Measurements from ENCODE around the gene GRM8.

GRM8 gene

GRCh38 chr7:126750207-126750911 lies 502.4 kb downstream of the GRM8 start:
- no peaks in the 10 kb centered on the region for H3F3A ChIP-seq (ENCODE audit: insufficient read depth, low read length)
- no peak overlapping the region for H3K9ac ChIP-seq (ENCODE audit: low read length)
- TF ChIP-seq EZH2 (IDR thresholded peaks at IDR 0.05; ENCODE audit: borderline replicate concordance, low read length) (no peak), CTCF (IDR thresholded peaks at IDR 0.05; ENCODE audit: low read length) (no peak)
- H3K4me1 ChIP-seq (ENCODE audit: insufficient read depth, low read length, severe bottlenecking) = no peaks in the 10 kb centered on the region
- H3K79me2 ChIP-seq (ENCODE audit: insufficient read depth, low read length) = no peaks in the 10 kb centered on the region
- no peaks in the 10 kb centered on the region for H3K36me3 ChIP-seq (ENCODE audit: insufficient read depth, low read length)
- no peak overlapping the region for H3K27ac ChIP-seq (ENCODE audit: low read depth, low read length, poor library complexity, severe bottlenecking)
- no peaks in the 10 kb centered on the region for H3K27me3 ChIP-seq (ENCODE audit: insufficient read depth, low read length)
- H2AFZ ChIP-seq (ENCODE audit: low read length) = no peak overlapping the region
- no peaks in the 10 kb centered on the region for H3K9me3 ChIP-seq (ENCODE audit: low read length)
- no peaks in the 10 kb centered on the region for H4K20me1 ChIP-seq (ENCODE audit: insufficient read depth, low read length)
- H3K4me3 ChIP-seq (ENCODE audit: low read depth, low read length, poor library complexity, severe bottlenecking) = no peak overlapping the region
- peaks cover 5% of the 10 kb centered on the region; the same call in 1 of the 2 replicates for H3K9me2 ChIP-seq (ENCODE audit: low read depth, low read length)
- H3K4me2 ChIP-seq (ENCODE audit: low read length) = no peak overlapping the region

- Histone ChIP-seq H2AFZ (ENCODE audit: low read length) (no peak overlapping the region), H3K27ac (ENCODE audit: low read depth, low read length, poor library complexity, severe bottlenecking) (no peak overlapping the region), H3F3A (ENCODE audit: insufficient read depth, low read length) (no peaks in the 10 kb centered on the region), H3K4me3 (ENCODE audit: low read depth, low read length, poor library complexity, severe bottlenecking) (no peak overlapping the region), H3K9me2 (ENCODE audit: low read depth, low read length) (no peaks in the 10 kb centered on the region), H3K9ac (ENCODE audit: low read length) (no peak overlapping the region), H3K36me3 (ENCODE audit: insufficient read depth, low read length) (no peaks in the 10 kb centered on the region), H4K20me1 (ENCODE audit: insufficient read depth, low read length) (no peaks in the 10 kb centered on the region), H3K4me2 (ENCODE audit: low read length) (no peak overlapping the region), H3K79me2 (ENCODE audit: insufficient read depth, low read length) (no peaks in the 10 kb centered on the region), H3K9me3 (ENCODE audit: low read length) (no peaks in the 10 kb centered on the region), H3K27me3 (ENCODE audit: insufficient read depth, low read length) (no peaks in the 10 kb centered on the region), H3K4me1 (ENCODE audit: insufficient read depth, low read length, severe bottlenecking) (no peaks in the 10 kb centered on the region)
- TF ChIP-seq CTCF (IDR thresholded peaks at IDR 0.05; ENCODE audit: low read length) (no peak), EZH2 (IDR thresholded peaks at IDR 0.05; ENCODE audit: borderline replicate concordance, low read length) (no peak)
These were observed 523.8 kb downstream of the GRM8 start for GRCh38 chr7:126728967-126729366.

GRCh38 chr7:126727930-126728391 lies 524.8 kb downstream of the GRM8 start:
- H3K9me3 ChIP-seq (ENCODE audit: low read length) = no peaks in the 10 kb centered on the region
- H3K27me3 ChIP-seq (ENCODE audit: insufficient read depth, low read length) = no peaks in the 10 kb centered on the region
- no peak overlapping the region for H3K4me2 ChIP-seq (ENCODE audit: low read length)
- no peak overlapping the region for H3K9ac ChIP-seq (ENCODE audit: low read length)
- H3K27ac ChIP-seq (ENCODE audit: low read depth, low read length, poor library complexity, severe bottlenecking) = no peak overlapping the region
- H3K4me1 ChIP-seq (ENCODE audit: insufficient read depth, low read length, severe bottlenecking) = no peaks in the 10 kb centered on the region
- no peaks in the 10 kb centered on the region for H4K20me1 ChIP-seq (ENCODE audit: insufficient read depth, low read length)
- no peak overlapping the region for H3K4me3 ChIP-seq (ENCODE audit: low read depth, low read length, poor library complexity, severe bottlenecking)
- H2AFZ ChIP-seq (ENCODE audit: low read length) = no peak overlapping the region
- TF ChIP-seq CTCF (IDR thresholded peaks at IDR 0.05; ENCODE audit: low read length) (no peak), EZH2 (IDR thresholded peaks at IDR 0.05; ENCODE audit: borderline replicate concordance, low read length) (no peak)
- H3F3A ChIP-seq (ENCODE audit: insufficient read depth, low read length) = no peaks in the 10 kb centered on the region
- H3K36me3 ChIP-seq (ENCODE audit: insufficient read depth, low read length) = no peaks in the 10 kb centered on the region
- H3K79me2 ChIP-seq (ENCODE audit: insufficient read depth, low read length) = no peaks in the 10 kb centered on the region
- no peaks in the 10 kb centered on the region for H3K9me2 ChIP-seq (ENCODE audit: low read depth, low read length)
